HepG2 (cell line): Measurements from ENCODE around the gene CACHD1. TPM values are rescaled to one million over a fixed set of nuclear protein-coding genes. Genes with fewer than 3 reads are reported as not detected.
"Not testable (repeated sequence)": the region's sequence is repeated elsewhere in the genome, so short reads cannot be mapped to it uniquely, and the experiment has no call there.

ENCODE experiments used
- ATAC-seq: fragments of 200-7000 bp; cut with Tn5 transposase; 3 replicates; pipeline ENCODE4 v1.9.1; 2020; ENCODE audit warnings: mild to moderate bottlenecking, moderate library complexity
- BruUV-seq: library from RNA; stranded (reverse); fragments of 400-500 nt; replicated peaks from 2 replicates; lab custom pipeline; 2021; lab: Mats Ljungman, UMichigan
- CTCF ChIA-PET: fragments of 300-600 bp; formaldehyde crosslinking; extraction: SDS; loops from one replicate; lab custom pipeline; 2021; ENCODE audit warnings: low total read pairs, inconsistent platforms, low intra/inter-chr PET ratio; lab: Yijun Ruan, JAX
- POLR2A ChIA-PET: fragments of 350-600 bp; sonication (Branson Sonifier 250); formaldehyde crosslinking; loops from one replicate; lab custom pipeline; 2020; ENCODE audit warnings: antibody characterized with exemption, inconsistent platforms; lab: Yijun Ruan, JAX
- DNase-seq: peaks from one replicate; pipeline ENCODE4 v3.0.0-alpha.2; 2015; ENCODE audit warnings: low spot score
- FAIRE-seq: peaks from 3 replicates; lab custom pipeline; 2011; peaks lifted over from hg19 to GRCh38; lab: Jason Lieb, UNC
- H2AFZ ChIP-seq: one replicate; pipeline ENCODE4 v1.6.1; 2011; ENCODE audit warnings: low read length, inconsistent platforms
- H3K27ac ChIP-seq: fragments of 300-600 bp; 3 replicates; pipeline ENCODE4 v1.8.0; 2011; ENCODE audit warnings: mixed run types, mild to moderate bottlenecking, mixed read lengths, low read length, inconsistent platforms; ENCODE audit not compliant: insufficient read depth; ENCODE audit errors: extremely low read length
- H3K27me3 ChIP-seq, 2 experiments: fragments of 200-600 bp in 1 of 2; 2 replicates in 1 of 2; 3 replicates in 1 of 2; pipeline versions ENCODE4 v1.6.0 to v1.8.0; 2011; ENCODE audit warnings: low read length in 2 of 2, mild to moderate bottlenecking in 2 of 2, moderate library complexity in 2 of 2, inconsistent platforms in 1 of 2; ENCODE audit not compliant: insufficient read depth in 2 of 2, control insufficient read depth in 1 of 2
- H3K36me3 ChIP-seq, 2 experiments: fragments of 200-600 bp in 1 of 2; replicated peaks in 1 of 2; 2 replicates in 1 of 2; 3 replicates in 1 of 2; pipeline versions ENCODE4 v1.5.1 to v1.8.0; 2011; ENCODE audit warnings: low read length in 2 of 2, inconsistent platforms in 1 of 2; ENCODE audit not compliant: insufficient read depth in 2 of 2, control insufficient read depth in 1 of 2
- H3K4me1 ChIP-seq: 2 replicates; pipeline ENCODE4 v1.5.1; 2012; ENCODE audit warnings: low read length, inconsistent platforms; ENCODE audit not compliant: insufficient read depth
- H3K4me2 ChIP-seq: 2 replicates; pipeline ENCODE4 v1.6.0; 2011; ENCODE audit warnings: low read depth, low read length, inconsistent platforms
- H3K4me3 ChIP-seq, 3 experiments: fragments of 200-600 bp in 1 of 3; sonication (generic), shearing (Covaris generic) in 1 of 3; replicated peaks in 1 of 3; 2 replicates each; pipeline ENCODE4 v1.5.1; 2011 to 2016; ENCODE audit warnings: low read length in 3 of 3, inconsistent platforms in 2 of 3, low read depth in 2 of 3, mild to moderate bottlenecking in 2 of 3, control low read depth in 1 of 3, mixed read lengths in 1 of 3; ENCODE audit not compliant: insufficient read depth in 1 of 3
- H3K79me2 ChIP-seq: one replicate; pipeline ENCODE4 v1.6.1; 2011; ENCODE audit warnings: low read length, inconsistent platforms; ENCODE audit not compliant: insufficient read depth
- H3K9ac ChIP-seq: 2 replicates; pipeline ENCODE4 v1.6.0; 2011; ENCODE audit warnings: mild to moderate bottlenecking, low read depth, low read length, inconsistent platforms; ENCODE audit not compliant: insufficient read depth
- H3K9me3 ChIP-seq: 2 replicates; pipeline ENCODE4 v1.5.1; 2012; ENCODE audit warnings: mild to moderate bottlenecking, low read length
- H4K20me1 ChIP-seq: 2 replicates; pipeline ENCODE4 v1.6.0; 2011; ENCODE audit warnings: inconsistent platforms, mild to moderate bottlenecking, low read length, moderate library complexity; ENCODE audit not compliant: insufficient read depth
- CCDC6 ChIP-seq: sonication (generic); formaldehyde crosslinking; IDR thresholded peaks from 2 replicates; pipeline ENCODE4 v1.8.1; 2022; ENCODE audit warnings: mild to moderate bottlenecking, missing genetic modification reagents, moderate library complexity
- GFI1 ChIP-seq: sonication (generic); formaldehyde crosslinking; IDR thresholded peaks from 2 replicates; pipeline ENCODE4 v1.5.0; 2020; ENCODE audit warnings: missing genetic modification reagents, mild to moderate bottlenecking, borderline replicate concordance
- HIVEP1 ChIP-seq: sonication (generic); formaldehyde crosslinking; IDR thresholded peaks from 2 replicates; pipeline ENCODE4 v1.4.0; 2020; ENCODE audit warnings: mild to moderate bottlenecking, missing genetic modification reagents
- MAF1 ChIP-seq: sonication (generic); formaldehyde crosslinking; IDR thresholded peaks from 2 replicates; pipeline ENCODE4 v1.5.0; 2020; ENCODE audit warnings: missing genetic modification reagents, borderline replicate concordance
- NCOA5 ChIP-seq: sonication (generic); formaldehyde crosslinking; IDR thresholded peaks from 2 replicates; pipeline ENCODE4 v1.4.0; 2020; ENCODE audit warnings: missing genetic modification reagents
- PAWR ChIP-seq: sonication (generic); formaldehyde crosslinking; IDR thresholded peaks from 2 replicates; pipeline ENCODE4 v1.4.0; 2020; ENCODE audit warnings: missing genetic modification reagents, mild to moderate bottlenecking, borderline replicate concordance
- RXRB ChIP-seq: IDR thresholded peaks from 2 replicates; pipeline ENCODE4 v1.6.1; 2016; ENCODE audit warnings: borderline replicate concordance, missing genetic modification reagents, missing compliant biosample characterization
- TRIM24 ChIP-seq: sonication (generic); formaldehyde crosslinking; IDR thresholded peaks from 2 replicates; pipeline ENCODE4 v1.8.0; 2022; ENCODE audit warnings: mild to moderate bottlenecking, missing genetic modification reagents
- ZBTB8A ChIP-seq: sonication (generic); formaldehyde crosslinking; IDR thresholded peaks from 2 replicates; pipeline ENCODE4 v1.4.0; 2020; ENCODE audit warnings: mild to moderate bottlenecking, low read depth, missing genetic modification reagents, borderline replicate concordance
- ZIK1 ChIP-seq: sonication (generic); formaldehyde crosslinking; IDR thresholded peaks from 2 replicates; pipeline ENCODE4 v1.5.0; 2020; ENCODE audit warnings: mild to moderate bottlenecking, low read depth, missing genetic modification reagents, borderline replicate concordance
- ZNF326 ChIP-seq: sonication (generic); formaldehyde crosslinking; IDR thresholded peaks from 2 replicates; pipeline ENCODE4 v1.4.0; 2020; ENCODE audit warnings: missing genetic modification reagents, borderline replicate concordance
- ZNF333 ChIP-seq: sonication (generic); formaldehyde crosslinking; IDR thresholded peaks from 2 replicates; pipeline ENCODE4 v1.4.0; 2020; ENCODE audit warnings: mild to moderate bottlenecking, missing genetic modification reagents, borderline replicate concordance
- ZNF562 ChIP-seq: sonication (generic); formaldehyde crosslinking; IDR thresholded peaks from 2 replicates; pipeline ENCODE4 v1.8.0; 2022; ENCODE audit warnings: missing genetic modification reagents, borderline replicate concordance
- ZNF709 ChIP-seq: sonication (generic); formaldehyde crosslinking; IDR thresholded peaks from 2 replicates; pipeline ENCODE4 v1.5.0; 2020; ENCODE audit warnings: mild to moderate bottlenecking, missing genetic modification reagents
- WGBS: methylation state at CpG from one replicate; pipeline ENCODE4 v1.1.6; 2017; ENCODE audit warnings: low lambda C conversion rate; 5-methylcytosine and 5-hydroxymethylcytosine counted together
- in situ Hi-C: cut with HindIII; loops from 2 replicates; pipeline ENCODE4 v1.10.0; 2017; ENCODE audit warnings: low pct_unique_long_range_greater_than_20kb; ENCODE audit not compliant: extremely low pct_ligation_motif_present
- intact Hi-C: fragments of 100-400 bp; cut with micrococcal nuclease; formaldehyde crosslinking; loops from one replicate; pipeline ENCODE4 v1.10.0; 2022; ENCODE audit not compliant: unreplicated experiment
- polyA plus RNA-seq, 8 experiments: library from polyadenylated mRNA; depleted of rRNA in 3 of 8; stranded (reverse) in 7 of 8; unstranded in 1 of 8; fragments of >200 nt; fragmentation: Illumina TruSeq in 4 of 8; extraction: Trizol in 4 of 8; gene quantifications; 2 replicates each; pipeline versions ENCODE4 v1.2.1 to v1.2.3, GENCODE V29; 2011 to 2016; ENCODE audit warnings: low read depth in 4 of 8, missing spikeins in 1 of 8, mixed read lengths in 1 of 8; ENCODE audit not compliant: insufficient read depth in 1 of 8
- total RNA-seq, 5 experiments: library from RNA; depleted of rRNA; stranded (reverse); fragments of >200 nt; fragmentation: Illumina TruSeq; extraction: Trizol; gene quantifications; 2 replicates each; pipeline ENCODE4 v1.2.3, GENCODE V29; 2016; ENCODE audit warnings: low read depth in 1 of 5

Gene CACHD1
- total and polyA plus RNA-seq, 2 of the 13 experiments (the other 11 are each of a cell fraction or from before 2014, with no cell fraction given), result 0.11 TPM; not detected in 1

GRCh38 chr1:64608651-64609048 lies 138.7 kb downstream of the CACHD1 start:
- ATAC-seq (no peak), DNase-seq (no peak), FAIRE-seq (no peak)
- in situ Hi-C loops (no loop called here), intact Hi-C loops (no loop called here)
- no peak overlapping the region for H2AFZ ChIP-seq
- H3K27ac ChIP-seq, result no peak overlapping the region
- WGBS, result 57% methylated on average over 6 of the region's 6 CpGs
- H3K4me2 ChIP-seq, result no peak overlapping the region
- no peaks in the 10 kb centered on the region for H3K36me3 ChIP-seq
- BruUV-seq, result no TSS peak
- H3K27me3 ChIP-seq, result peaks cover 2 to 12% of the 10 kb centered on the region in 2 experiments; a peak in 1 of 5 replicates
- H3K79me2 ChIP-seq, result no peaks in the 10 kb centered on the region
- no peak overlapping the region for H3K9ac ChIP-seq
- TF ChIP-seq ZNF326 (CRISPR knock-in tag) (no peak), HIVEP1 (CRISPR knock-in tag) (no peak), NCOA5 (CRISPR knock-in tag) (no peak), ZNF709 (no peak), RXRB (CRISPR knock-in tag) (no peak), MAF1 (CRISPR knock-in tag) (no peak), PAWR (CRISPR knock-in tag) (no peak), TRIM24 (CRISPR knock-in tag) (no peak), CCDC6 (CRISPR knock-in tag) (no peak), GFI1 (CRISPR knock-in tag) (no peak), ZIK1 (no peak), ZNF562 (CRISPR knock-in tag) (no peak), ZBTB8A (CRISPR knock-in tag) (no peak), ZNF333 (CRISPR knock-in tag) (no peak)
- no peak overlapping the region for H3K4me3 ChIP-seq
- no peaks in the 10 kb centered on the region for H4K20me1 ChIP-seq
- CTCF ChIA-PET, result no interaction called here
- H3K9me3 ChIP-seq, result peaks cover 10% of the 10 kb centered on the region; the same call in 1 of the 2 replicates
- H3K4me1 ChIP-seq, result no peaks in the 10 kb centered on the region
- POLR2A ChIA-PET, result no interaction called here

- H2AFZ ChIP-seq, H3K9me3 ChIP-seq, H3K27me3 ChIP-seq, H3K4me1 ChIP-seq, CTCF ChIA-PET, POLR2A ChIA-PET, DNase-seq, H3K4me2 ChIP-seq, intact Hi-C loops, FAIRE-seq, in situ Hi-C loops, H4K20me1 ChIP-seq, H3K27ac ChIP-seq, H3K9ac ChIP-seq, H3K36me3 ChIP-seq, ATAC-seq, H3K4me3 ChIP-seq, H3K79me2 ChIP-seq, BruUV-seq: not testable (repeated sequence)
- WGBS, result 46% methylated on average over 3 of the region's 3 CpGs
These were observed 141.0 kb downstream of the CACHD1 start for GRCh38 chr1:64610950-64611349.
